ENCODE results near the gene POLR3B.

Gene POLR3B

GRCh38 chr12:106315523-106315922 lies 42.0 kb upstream of the POLR3B start:
- no peak overlapping the region for H3K4me3 ChIP-seq (ENCODE audit: low read length)
- no peak for DNase-seq (ENCODE audit: low read depth)
- TF ChIP-seq CTCF (IDR thresholded peaks at IDR 0.05; ENCODE audit: insufficient read depth, low read depth, low read length, missing control alignments): no peak

GRCh38 chr12:106317406-106318082 lies 40.0 kb upstream of the POLR3B start:
- TF ChIP-seq CTCF (IDR thresholded peaks at IDR 0.05; ENCODE audit: insufficient read depth, low read depth, low read length, missing control alignments): no peak
- no peak overlapping the region for H3K4me3 ChIP-seq (ENCODE audit: low read length)
- DNase-seq (ENCODE audit: low read depth): peak; percentile 65

- no peak for TF ChIP-seq CTCF (IDR thresholded peaks at IDR 0.05; ENCODE audit: insufficient read depth, low read depth, low read length, missing control alignments)
- H3K4me3 ChIP-seq (ENCODE audit: low read length): no peak overlapping the region
- no peak for DNase-seq (ENCODE audit: low read depth)
Observed at GRCh38 chr12:106321139-106321850, 36.3 kb upstream of the POLR3B start.

GRCh38 chr12:106323537-106323936 lies 34.0 kb upstream of the POLR3B start:
- TF ChIP-seq CTCF (IDR thresholded peaks at IDR 0.05; ENCODE audit: insufficient read depth, low read depth, low read length, missing control alignments): no peak
- no peak overlapping the region for H3K4me3 ChIP-seq (ENCODE audit: low read length)
- no peak for DNase-seq (ENCODE audit: low read depth)

GRCh38 chr12:106327309-106327869 lies 30.2 kb upstream of the POLR3B start:
- no peak overlapping the region for H3K4me3 ChIP-seq (ENCODE audit: low read length)
- no peak for TF ChIP-seq CTCF (IDR thresholded peaks at IDR 0.05; ENCODE audit: insufficient read depth, low read depth, low read length, missing control alignments)
- no peak for DNase-seq (ENCODE audit: low read depth)

- no peak for DNase-seq (ENCODE audit: low read depth)
- no peak for TF ChIP-seq CTCF (IDR thresholded peaks at IDR 0.05; ENCODE audit: insufficient read depth, low read depth, low read length, missing control alignments)
- no peak overlapping the region for H3K4me3 ChIP-seq (ENCODE audit: low read length)
Observed at GRCh38 chr12:106328735-106329134, 28.8 kb upstream of the POLR3B start.

Measured in epithelial cell of esophagus (primary cell).